Activated CD4-positive, alpha-beta T cell treated with anti-CD3 and anti-CD28 coated beads, Interleukin-2, amount 50 U/mL, for 4 hours (primary cell): Measurements from ENCODE around the gene HPN.
"Not testable (repeated sequence)": the region's sequence is repeated elsewhere in the genome, so short reads cannot be mapped to it uniquely, and the experiment has no call there.

Source experiments
- DNase-seq, 2 experiments: peaks; one replicate each; pipeline ENCODE4 v3.0.0-alpha.2; 2020

The HPN gene

DNA sequence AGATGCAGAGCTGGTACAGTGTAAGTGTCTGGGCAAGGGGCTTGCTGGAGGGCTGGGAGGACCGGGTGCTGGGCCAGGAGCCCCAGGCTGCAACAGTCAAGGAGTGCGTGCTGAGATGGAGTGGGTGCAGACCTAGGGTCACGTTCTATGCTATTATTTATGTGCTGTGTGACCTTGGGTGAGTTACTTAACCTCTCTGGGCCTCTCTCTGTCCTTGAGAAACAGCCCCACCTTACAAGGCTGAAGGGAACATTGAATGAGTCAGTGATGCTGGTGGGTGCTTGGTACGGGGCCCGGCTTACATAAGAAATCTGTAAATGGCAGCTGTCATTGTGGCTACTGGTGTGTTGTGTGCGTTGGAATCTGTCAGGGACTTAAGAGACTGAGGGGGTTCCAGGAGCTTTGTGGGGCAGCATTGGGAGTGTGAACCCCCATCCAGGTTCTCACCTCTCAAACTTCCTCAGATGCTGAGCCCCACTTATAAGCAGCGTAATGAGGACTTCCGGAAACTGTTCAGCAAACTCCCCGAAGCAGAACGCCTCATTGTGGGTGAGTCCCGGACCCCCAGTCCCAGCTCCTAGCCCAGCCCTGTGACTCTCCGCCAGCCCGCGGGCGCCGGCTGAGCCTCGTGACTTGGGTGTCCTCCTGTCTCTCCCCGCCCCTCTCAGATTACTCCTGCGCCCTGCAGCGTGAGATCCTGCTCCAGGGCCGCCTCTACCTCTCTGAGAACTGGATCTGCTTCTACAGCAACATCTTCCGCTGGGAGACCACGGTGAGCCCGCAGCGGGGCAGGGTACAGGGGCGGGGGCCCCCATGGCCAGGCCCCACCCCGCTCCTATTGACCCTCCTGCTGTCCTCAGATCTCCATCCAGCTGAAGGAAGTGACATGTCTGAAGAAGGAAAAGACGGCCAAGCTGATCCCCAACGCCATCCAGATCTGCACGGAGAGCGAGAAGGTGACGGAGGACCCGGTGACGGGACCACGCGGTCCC lies 31.8 kb upstream of the HPN start:
- no peak for DNase-seq

DNA sequence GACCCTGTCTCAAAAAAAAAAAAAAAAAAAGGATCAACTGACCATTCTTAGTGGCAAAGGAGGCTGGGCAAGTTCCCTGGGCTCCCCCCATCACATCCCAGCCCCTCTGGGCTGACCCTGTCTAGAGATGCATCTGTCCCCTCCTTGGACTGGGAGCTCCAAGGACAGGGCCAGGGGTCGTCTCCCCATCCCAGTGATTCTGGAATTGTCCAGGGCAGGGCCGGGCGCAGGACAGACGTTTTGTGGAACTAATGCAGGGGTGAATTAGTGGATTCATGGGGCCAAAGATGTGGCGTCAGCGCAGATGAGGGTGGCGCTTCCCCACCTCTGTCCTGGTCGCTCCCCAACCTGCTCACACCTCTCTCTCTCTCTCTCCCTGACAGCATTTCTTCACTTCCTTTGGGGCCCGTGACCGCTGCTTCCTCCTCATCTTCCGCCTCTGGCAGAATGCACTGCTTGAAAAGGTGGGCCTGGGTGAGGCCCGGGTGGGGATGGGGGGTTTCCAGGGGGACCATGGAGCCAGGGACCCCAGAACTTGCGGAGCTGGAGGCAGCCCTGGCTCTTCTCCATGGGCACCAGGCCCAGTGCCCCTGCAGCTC lies 30.3 kb upstream of the HPN start:
- no peak for DNase-seq

DNA sequence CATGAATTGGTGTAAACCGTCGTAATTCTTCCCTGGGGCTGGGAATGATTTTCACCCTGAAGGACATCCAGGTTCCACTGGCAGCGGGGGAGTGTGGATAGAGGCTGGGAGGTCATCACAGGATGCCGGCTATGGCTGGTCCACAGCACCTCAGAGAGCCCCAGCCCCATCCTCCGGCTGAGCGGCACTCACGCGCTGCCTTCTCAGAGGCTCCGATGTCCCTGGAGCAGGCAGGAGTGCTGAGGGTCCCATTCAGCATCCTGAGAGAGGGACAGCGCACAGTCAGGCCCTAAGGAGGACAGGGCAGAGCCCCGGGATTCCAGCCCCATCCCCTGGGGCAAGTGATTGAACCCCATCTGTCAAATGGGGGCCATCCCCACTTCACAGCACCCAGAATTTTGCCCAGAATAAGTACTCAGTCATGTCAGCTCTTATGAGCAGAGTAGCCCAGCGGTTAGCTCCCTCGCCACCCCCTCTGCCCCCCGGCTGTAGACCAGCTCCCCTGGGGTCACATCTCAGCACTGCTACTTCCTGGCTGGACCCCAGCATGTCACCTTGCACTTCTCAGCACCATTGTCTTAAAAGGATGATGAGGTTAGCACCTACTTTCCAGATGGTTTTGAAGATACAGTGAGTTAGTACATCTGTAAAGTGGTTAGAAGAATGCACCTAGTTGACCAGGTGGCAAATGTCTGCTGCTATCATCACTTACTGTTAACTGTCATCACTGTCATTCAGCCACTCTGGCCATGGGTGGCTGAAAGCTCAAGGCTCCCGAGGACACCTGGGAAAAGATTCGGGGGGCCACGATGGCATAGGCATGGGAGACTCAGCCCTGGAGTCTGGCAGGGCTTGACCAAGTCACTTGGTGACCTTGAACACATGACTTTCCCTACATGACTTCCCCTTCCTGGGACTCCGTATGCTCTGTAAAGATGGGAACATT lies 29.5 kb upstream of the HPN start:
- no peak for DNase-seq

DNA sequence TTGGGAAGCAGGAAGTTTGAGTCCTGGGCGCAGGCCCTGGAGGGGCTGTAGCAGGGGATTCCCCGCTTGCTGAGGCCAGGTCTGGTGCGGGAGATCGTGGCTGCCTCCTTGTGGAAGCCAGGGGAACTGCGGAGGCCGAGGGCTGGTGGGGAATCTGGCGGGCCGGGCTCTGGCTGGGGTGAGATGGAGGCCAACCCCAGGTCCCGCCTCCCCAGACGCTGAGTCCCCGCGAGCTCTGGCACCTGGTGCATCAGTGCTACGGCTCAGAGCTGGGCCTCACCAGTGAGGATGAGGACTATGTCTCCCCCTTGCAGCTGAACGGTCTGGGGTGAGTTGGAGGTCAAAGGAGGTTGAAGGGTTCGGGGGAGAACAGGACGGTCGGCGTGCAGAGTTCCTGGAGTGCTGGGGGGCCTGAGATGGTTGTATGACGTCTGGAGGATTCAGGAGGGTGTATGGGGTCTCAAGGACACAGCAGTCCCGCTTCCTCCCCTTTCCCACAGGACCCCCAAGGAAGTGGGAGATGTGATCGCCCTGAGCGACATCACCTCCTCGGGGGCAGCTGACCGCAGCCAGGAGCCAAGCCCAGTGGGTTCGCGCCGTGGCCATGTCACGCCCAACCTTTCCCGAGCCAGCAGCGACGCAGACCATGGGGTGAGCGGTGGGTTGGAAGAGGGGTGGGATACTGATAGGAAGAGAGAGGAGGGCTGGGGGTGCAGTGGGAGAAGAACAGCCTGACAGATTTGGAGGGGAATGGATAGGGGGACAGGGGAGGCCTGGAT lies 28.3 kb upstream of the HPN start:
- peak; percentile 78 to 81 for DNase-seq

DNA sequence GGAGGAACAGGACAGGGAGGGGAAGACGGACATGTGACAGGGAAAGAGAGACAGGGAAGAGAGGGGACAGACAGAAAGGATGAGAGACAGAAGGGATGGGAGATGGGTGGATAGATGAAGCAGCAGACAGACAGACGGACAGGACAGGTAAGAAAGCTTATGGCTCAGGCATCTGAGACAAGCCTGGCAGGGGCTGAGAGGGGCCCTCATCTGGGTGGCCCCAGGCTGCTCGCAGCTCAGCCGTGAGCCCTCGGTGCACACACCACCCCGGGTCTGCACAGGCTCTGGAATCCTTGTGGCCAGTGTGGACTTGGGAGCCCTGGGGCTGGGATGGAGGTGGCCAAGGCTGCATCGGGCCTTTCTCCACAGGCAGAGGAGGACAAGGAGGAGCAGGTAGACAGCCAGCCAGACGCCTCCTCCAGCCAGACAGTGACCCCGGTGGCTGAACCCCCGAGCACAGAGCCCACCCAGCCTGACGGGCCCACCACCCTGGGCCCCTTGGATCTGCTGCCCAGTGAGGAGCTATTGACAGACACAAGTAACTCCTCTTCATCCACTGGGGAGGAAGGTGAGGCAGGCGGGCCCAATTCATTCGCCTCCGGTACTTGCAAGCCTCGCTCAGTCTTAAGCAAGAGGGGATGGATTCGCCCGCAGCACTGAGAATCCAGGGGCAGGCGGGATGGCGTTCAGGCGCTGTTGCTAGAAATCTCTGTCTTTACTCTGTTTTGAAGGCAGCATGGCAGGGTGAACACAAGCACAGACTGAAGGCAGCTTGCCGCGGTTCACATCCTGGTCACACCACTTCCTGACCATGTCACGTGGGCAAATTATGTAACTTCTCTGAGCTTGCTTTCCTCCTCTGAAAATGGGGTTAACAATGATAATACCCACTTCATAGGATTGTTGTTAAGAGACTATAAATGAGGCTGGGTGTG lies 27.4 kb upstream of the HPN start:
- peak; percentile 41 to 42 for DNase-seq

DNA sequence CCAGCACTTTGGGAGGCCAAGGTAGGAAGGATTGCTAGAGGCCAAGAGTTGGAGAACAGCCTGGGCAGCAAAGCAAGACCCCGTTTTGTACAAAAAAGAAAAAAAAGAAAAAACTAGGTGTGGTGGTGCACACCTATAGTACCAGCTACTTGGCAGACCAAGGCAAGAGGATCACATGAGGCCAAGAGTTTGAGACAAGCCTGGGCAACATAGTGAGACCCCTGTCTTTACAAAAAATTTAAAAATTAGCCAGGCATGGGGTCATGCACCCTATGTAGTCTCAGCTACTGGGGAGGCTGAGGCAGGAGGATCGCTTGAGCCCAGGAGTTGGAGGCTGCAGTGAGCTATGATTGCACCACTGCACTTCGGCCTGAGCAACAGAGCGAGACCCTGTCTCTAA lies 26.7 kb upstream of the HPN start:
- not testable (repeated sequence) for DNase-seq

DNA sequence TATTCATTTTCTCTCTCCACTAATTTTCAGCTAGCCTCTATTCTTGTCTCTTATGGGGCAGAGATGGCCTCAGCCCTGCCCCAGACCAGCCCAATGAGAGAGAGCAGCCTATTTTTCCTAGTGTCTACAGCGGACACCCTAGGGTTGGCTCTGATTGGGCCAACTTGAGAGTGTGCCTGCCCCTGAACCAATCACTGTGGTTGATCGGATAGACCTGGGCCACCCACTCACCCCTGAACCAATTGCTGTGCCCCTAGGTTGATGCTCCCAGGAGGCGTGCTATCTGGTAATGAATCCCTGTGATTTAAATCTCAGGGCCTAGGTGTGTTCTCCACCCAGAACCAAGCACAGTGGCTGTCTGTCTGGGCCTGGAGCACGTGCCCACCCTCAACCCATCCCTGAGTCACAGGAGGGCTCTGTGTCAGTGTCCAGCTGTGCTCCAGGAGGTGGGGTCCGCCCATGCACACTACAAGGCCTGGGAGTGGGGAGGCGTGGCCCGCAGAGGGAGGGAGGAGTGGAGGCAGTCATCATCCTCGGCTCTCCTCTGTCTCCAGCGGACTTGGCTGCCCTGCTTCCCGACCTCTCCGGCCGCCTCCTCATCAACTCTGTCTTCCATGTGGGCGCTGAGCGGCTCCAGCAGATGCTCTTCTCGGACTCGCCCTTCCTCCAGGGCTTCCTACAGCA lies 26.1 kb upstream of the HPN start:
- no peak for DNase-seq

DNA sequence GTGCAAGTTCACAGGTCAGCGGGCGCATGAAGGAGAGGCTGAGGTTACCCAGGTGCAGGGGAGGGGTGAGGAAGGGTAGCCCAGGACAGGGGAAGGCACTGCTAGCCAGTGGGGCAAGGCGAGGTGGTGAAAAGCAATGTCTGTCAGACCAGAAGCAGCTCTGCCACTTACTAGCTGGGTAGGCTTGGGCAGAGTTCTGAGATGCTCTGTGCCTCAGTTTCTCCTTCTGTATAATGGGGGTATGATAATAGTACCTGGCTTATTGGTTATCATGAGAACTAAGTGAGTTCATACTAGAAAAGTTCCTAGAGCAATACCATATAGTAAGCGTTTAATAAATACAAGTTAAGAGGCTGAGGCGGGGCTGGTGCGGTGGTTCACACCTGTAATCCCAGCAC lies 25.6 kb upstream of the HPN start:
- no peak for DNase-seq

DNA sequence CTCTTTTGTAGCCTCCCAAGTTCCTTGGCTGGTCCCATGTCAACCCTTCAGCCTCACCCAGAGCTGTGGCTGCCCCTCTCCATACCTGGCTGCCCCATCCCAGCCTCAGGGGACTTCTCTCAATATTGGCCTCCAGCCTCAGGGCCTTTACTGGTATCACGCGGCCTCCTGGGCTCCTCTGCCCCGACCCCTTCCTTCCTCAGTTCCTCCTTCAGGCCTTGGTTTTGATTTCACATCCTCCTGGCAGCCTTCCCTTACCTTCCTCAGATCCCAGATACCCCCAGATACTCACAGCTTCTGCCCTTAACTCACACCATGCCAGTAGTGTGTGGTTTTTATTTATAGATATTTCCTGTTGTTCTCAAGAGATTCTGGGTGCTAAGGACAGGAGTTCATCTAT lies 24.0 kb upstream of the HPN start:
- no peak for DNase-seq

DNA sequence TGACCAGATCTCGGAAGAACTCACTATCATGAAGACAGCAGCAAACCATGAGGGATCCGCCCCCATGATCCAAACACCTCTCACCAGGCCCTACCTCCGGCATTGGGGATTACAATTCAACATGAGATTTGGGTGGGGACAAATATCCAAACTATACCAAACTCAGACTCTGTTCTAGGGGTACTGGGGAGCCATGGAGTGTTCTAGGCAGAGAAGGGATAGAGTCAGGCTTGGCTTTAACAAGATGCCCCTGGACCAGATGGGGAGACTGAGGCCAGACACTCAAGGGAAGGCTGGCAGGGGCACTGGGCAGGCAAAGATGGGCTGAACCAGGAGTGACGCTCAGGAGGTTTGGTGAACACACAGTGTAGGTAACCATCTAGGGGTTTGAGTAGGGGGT lies 23.1 kb upstream of the HPN start:
- DNase-seq: no peak

DNA sequence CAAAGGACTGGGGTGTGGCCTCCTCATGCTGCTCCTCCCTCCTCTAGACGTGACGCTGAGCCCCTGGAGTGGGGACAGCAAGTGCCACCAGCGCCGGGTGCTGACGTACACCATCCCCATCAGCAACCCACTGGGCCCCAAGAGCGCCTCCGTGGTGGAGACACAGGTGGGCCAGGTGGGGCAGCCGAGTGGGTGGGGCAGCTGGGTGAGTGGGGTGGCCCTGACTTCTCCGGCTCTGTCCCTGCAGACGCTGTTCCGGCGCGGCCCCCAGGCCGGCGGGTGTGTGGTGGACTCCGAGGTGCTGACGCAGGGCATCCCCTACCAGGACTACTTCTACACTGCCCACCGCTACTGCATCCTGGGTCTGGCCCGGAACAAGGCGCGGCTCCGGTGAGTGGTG lies 22.4 kb upstream of the HPN start:
- no peak for DNase-seq

DNA sequence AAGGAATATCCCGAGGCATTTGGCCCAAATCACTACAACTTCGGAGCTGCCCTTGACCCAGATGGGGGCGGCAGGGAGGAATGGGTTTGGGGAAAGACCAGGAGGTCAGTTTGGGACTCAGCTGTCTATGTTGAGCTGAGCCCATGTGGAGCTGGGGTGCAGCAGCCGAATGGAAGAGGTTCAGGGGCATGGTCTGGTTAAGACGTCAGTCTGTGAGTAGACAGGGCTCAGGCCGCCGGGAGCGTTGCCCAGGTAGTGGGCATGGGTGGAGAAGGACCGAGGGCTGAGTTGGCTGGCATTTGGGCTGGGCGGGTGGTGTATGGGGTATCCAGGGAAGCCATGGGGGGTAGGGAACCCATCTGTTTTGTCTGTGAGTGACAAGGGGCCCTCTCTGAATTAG lies 20.5 kb upstream of the HPN start:
- DNase-seq: no peak

DNA sequence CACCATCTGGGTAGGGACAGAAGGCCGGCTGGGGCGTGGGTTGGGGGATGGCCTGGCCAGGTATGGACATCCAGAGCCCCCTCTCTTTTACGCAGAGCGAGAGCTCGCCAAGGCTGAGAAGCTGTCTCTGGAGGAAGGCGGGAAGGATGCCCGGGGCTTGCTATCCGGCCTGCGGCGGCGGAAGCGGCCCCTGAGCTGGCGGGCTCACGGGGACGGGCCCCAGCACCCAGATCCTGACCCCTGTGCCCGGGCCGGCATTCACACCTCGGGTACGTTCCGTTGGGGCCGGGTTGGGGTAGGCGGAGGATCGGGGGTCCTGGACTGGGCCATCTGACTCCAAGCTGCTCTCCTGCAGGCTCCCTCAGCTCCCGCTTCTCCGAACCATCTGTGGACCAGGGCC lies 19.9 kb upstream of the HPN start:
- DNase-seq: no peak

DNA sequence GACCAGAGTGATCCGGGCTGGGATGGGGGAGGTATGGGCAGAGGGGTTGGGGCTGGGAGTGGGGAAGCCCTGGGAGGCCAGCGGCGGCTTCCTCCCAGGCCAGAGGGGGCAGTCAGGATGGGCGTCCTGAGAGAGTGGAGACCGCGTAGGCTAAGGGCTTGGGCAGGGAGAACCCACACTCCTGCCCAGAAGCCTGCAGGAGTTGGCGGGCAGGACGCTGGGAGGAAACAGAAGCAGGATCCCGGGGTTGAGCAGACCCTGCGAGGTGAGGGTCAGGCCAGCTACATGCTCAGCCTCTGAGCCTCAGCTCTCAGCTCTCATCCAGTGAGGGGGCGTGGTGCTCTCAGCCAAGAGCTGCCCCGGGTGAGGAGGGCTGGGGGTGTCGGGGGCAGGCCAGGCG lies 19.1 kb upstream of the HPN start:
- DNase-seq: no peak

DNA sequence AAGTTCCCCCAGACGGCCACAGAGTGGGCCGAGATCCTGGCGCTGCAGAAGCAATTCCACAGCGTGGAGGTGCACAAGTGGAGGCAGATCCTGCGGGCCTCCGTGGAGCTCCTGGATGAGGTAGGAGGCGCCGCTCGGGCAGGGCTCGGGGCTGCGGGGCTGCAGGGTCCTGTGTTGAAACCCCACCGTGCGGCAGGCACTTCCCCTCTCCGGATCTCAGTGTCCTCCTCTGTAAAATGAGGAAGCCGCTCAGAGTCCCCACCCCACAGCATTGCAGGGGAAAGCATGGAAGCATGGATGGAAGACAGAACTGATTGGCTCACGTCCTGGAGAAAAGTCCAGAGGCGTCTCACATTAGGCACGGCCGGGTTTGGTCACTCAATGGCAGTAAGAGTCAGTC lies 18.1 kb upstream of the HPN start:
- DNase-seq: no peak

DNA sequence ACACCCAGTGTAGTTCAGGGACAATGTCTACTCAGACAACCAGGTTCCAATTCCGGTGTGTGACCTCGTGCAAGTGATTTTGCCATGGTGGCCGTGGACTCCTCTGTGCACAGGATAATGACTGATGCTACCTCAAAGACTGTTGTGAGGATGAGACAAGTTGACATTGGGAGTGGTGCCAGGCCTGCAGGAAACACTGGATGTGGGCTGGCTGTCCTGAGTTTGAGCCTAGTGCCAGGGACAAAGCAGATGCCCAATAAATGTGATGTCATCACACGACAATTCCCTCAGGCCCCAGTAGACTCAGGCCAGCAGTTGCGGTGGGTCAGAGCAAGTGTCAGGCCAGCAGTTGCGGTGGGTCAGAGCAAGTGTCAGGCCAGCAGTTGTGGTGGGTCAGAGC lies 17.4 kb upstream of the HPN start:
- no peak for DNase-seq

DNA sequence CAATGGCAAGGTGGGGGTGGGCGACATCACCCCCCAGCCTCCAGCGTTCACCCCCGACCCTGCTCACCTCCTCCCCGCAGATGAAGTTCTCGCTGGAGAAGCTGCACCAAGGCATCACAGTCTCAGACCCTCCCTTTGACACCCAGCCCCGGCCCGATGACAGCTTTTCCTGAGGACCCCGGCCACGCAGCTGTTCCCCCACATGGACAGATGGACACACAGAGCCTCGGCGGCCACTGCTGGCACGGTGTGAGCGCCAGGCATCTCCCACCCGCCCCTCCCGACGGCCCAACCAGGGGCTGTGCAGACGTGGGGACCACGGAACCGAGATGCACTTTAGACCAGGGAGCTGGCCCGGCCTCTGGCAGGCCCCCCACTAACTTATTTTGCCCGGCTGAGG lies 15.6 kb upstream of the HPN start:
- DNase-seq: no peak

DNA sequence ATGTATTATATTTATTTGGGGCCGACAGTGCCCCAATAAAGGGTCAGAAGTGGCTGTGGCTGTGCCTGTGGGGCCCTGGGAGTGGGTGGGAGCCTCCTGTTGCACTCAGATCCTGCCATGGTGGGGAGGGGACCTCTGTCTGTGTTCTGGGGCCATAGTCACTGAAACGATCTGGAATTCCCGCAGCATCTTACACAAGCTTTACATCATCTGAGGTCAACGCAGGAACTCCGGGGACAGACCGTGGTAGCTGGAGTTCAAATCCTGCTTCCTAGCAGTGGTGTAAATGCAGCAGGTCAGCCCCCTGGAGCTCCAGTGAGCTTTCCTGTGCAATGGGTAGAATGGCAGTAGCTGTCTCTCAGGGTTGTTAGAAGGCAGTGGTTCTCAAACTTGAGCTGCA lies 15.1 kb upstream of the HPN start:
- DNase-seq: no peak

DNA sequence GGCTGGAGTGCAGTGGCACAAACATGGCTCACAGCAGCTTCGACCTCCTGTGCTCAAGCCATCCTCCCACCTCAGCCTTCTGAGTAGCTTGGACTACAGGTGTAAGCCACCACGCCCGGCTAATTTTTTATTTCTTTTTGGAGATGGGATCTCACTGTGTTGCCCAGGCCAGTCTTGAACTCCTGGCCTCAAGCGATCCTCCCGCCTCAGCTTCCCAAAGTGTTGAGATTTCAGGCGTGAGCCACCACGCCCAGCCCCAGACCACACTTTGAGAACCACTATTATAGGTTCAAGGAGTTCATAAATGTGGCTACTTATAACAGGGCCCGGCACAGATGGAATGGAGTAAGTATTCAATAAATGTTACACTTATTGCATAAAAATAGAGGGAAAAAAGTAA lies 14.5 kb upstream of the HPN start:
- DNase-seq: no peak

DNA sequence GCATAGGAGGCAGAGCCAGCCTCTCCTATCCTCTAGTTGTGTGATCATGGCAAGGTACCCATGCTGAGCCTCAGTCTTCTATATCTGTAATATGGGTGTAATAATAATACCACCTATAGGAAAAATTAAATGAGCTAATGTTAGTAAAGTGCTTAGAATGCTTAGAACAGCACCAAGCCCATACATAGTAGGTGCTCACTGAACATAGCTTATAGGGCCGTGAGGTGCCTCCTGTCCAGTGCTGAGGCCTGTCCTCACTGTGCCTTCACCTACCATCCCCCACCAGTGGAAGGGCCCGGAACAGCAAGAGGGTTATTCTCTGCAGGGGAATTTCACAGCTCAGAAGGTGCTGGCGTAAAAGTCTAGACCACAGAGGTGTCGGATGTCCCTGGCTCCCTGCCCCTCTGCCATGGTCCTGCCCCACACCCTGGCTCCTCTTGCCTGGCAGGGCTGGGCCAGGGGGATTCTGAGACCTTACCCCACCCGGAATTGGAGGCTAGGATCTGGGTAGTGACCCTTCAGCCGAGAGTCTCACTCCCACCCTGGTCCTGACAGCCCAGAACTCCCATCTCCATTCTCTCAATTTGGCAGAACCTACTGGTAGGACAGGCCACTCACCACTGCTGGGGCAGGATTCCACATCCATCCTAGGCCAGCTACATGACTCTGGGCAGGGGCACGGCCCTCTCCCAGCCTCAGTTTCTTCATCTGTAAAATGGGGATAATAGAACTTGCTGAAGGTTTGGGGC lies 13.5 kb upstream of the HPN start:
- DNase-seq: no peak
